ENCODE data around the gene C2orf66. TPM values are rescaled to one million over a fixed set of nuclear protein-coding genes. Genes with fewer than 3 reads are reported as not detected.

Gene C2orf66
- total RNA-seq (0.27 TPM in 1 of 2 replicates, not detected in the other), polyA plus RNA-seq (0.18 TPM in 1 of 2 replicates, not detected in the other)

GRCh38 chr2:196809260-196809659 lies at the start of gene C2orf66:
C2orf66 (minus strand) TSS chr2:196809355; CDS start chr2:196809336, 19 bp downstream.
- peaks cover 10% of the 10 kb centered on the region for H3K27me3 ChIP-seq
- no peak within 1 kb of the TSS for H3K4me3 ChIP-seq
- H3K4me1 ChIP-seq (ENCODE audit: low read depth), result no peaks in the 10 kb centered on the region
- TF ChIP-seq CTCF (IDR thresholded peaks at IDR 0.05; ENCODE audit: low read depth, low read length), result no peak
- DNase-seq (ENCODE audit: low read depth in 1 of 2, low spot score in 1 of 2), result no peak
- H3K9me3 ChIP-seq (ENCODE audit: low read depth), result no peaks in the 10 kb centered on the region
- no peaks in the 10 kb centered on the region for H3K36me3 ChIP-seq
- H3K27ac ChIP-seq, result no peak within 1 kb of the TSS

GRCh38 chr2:196854629-196855028 lies 45.5 kb upstream of the C2orf66 start:
- Histone ChIP-seq H3K9me3 (ENCODE audit: low read depth) (no peaks in the 10 kb centered on the region), H3K4me3 (no peak overlapping the region), H3K27me3 (no peaks in the 10 kb centered on the region), H3K4me1 (ENCODE audit: low read depth) (no peaks in the 10 kb centered on the region), H3K27ac (no peak overlapping the region), H3K36me3 (peaks cover 5% of the 10 kb centered on the region)
- no peak for TF ChIP-seq CTCF (IDR thresholded peaks at IDR 0.05; ENCODE audit: low read depth, low read length)
- no peak for DNase-seq (ENCODE audit: low read depth in 1 of 2, low spot score in 1 of 2)

GRCh38 chr2:196853301-196854087 lies 44.3 kb upstream of the C2orf66 start:
- Histone ChIP-seq H3K27ac (no peak overlapping the region), H3K4me1 (ENCODE audit: low read depth) (no peaks in the 10 kb centered on the region), H3K9me3 (ENCODE audit: low read depth) (no peaks in the 10 kb centered on the region), H3K27me3 (no peaks in the 10 kb centered on the region), H3K36me3 (peaks cover 5% of the 10 kb centered on the region), H3K4me3 (no peak overlapping the region)
- no peak for DNase-seq (ENCODE audit: low read depth in 1 of 2, low spot score in 1 of 2)
- TF ChIP-seq CTCF (IDR thresholded peaks at IDR 0.05; ENCODE audit: low read depth, low read length), result no peak

GRCh38 chr2:196851088-196851487 lies 41.9 kb upstream of the C2orf66 start:
- no peak overlapping the region for H3K4me3 ChIP-seq
- no peaks in the 10 kb centered on the region for H3K4me1 ChIP-seq (ENCODE audit: low read depth)
- no peak overlapping the region for H3K27ac ChIP-seq
- no peaks in the 10 kb centered on the region for H3K9me3 ChIP-seq (ENCODE audit: low read depth)
- H3K27me3 ChIP-seq, result no peaks in the 10 kb centered on the region
- no peak for TF ChIP-seq CTCF (IDR thresholded peaks at IDR 0.05; ENCODE audit: low read depth, low read length)
- H3K36me3 ChIP-seq, result peaks cover 7% of the 10 kb centered on the region
- no peak for DNase-seq (ENCODE audit: low read depth in 1 of 2, low spot score in 1 of 2)

GRCh38 chr2:196849895-196850294 lies 40.7 kb upstream of the C2orf66 start:
- H3K27me3 ChIP-seq, result no peaks in the 10 kb centered on the region
- no peaks in the 10 kb centered on the region for H3K4me1 ChIP-seq (ENCODE audit: low read depth)
- H3K36me3 ChIP-seq, result peaks cover 15% of the 10 kb centered on the region
- peak; percentile 50 to 63 for DNase-seq (ENCODE audit: low read depth in 1 of 2, low spot score in 1 of 2)
- no peak overlapping the region for H3K27ac ChIP-seq
- peak; percentile 56 for TF ChIP-seq CTCF (IDR thresholded peaks at IDR 0.05; ENCODE audit: low read depth, low read length)
- H3K4me3 ChIP-seq, result no peak overlapping the region
- H3K9me3 ChIP-seq (ENCODE audit: low read depth), result no peaks in the 10 kb centered on the region

Data from cardiac muscle cell (in vitro differentiated cells and primary cell).